ENCODE measurements around the gene CHRNG.

CHRNG gene

GRCh38 chr2:232522623-232523401 is 16.7 kb upstream of the CHRNG start:
- Histone ChIP-seq H3K36me3 (ENCODE audit: control insufficient read depth, low read length) (no peaks in the 10 kb centered on the region), H3K27me3 (ENCODE audit: control insufficient read depth, low read length) (peaks cover 24% of the 10 kb centered on the region), H3K79me2 (ENCODE audit: control insufficient read depth, low read length) (no peaks in the 10 kb centered on the region), H3K4me3 (ENCODE audit: low read length) (peak overlapping the region; percentile 14; the same call in 1 of the 2 replicates), H3K9me2 (replicated peaks; ENCODE audit: control insufficient read depth, low read length) (no peaks in the 10 kb centered on the region), H3K4me1 (ENCODE audit: control insufficient read depth, low read length) (peaks cover 23% of the 10 kb centered on the region), H4K20me1 (ENCODE audit: control insufficient read depth, insufficient read depth, low read depth, low read length) (no peaks in the 10 kb centered on the region), H3K9me3 (ENCODE audit: control insufficient read depth, insufficient read depth, low read length) (no peaks in the 10 kb centered on the region), H3K27ac (ENCODE audit: low read depth, low read length) (no peak overlapping the region), H3K4me2 (ENCODE audit: low read length) (peak overlapping the region; percentile 62), H3F3A (ENCODE audit: control insufficient read depth, insufficient read depth) (no peaks in the 10 kb centered on the region)
- TF ChIP-seq CTCF (IDR thresholded peaks at IDR 0.05; ENCODE audit: low read depth, low read length, poor library complexity, severe bottlenecking) (no peak), EZH2phosphoT487 (IDR thresholded peaks at IDR 0.05; ENCODE audit: borderline replicate concordance, low read length) (no peak)

GRCh38 chr2:232523402-232523681 is 16.1 kb upstream of the CHRNG start:
- no peak; the same call in 1 of the 2 replicates for TF ChIP-seq EZH2phosphoT487 (IDR thresholded peaks at IDR 0.05; ENCODE audit: borderline replicate concordance, low read length)
- TF ChIP-seq CTCF (IDR thresholded peaks at IDR 0.05; ENCODE audit: low read depth, low read length, poor library complexity, severe bottlenecking), result no peak
- H3K4me3 ChIP-seq (ENCODE audit: low read length), result peak overlapping the region; percentile 58; the same call in 1 of the 2 replicates

GRCh38 chr2:232523682-232524597 is 15.6 kb upstream of the CHRNG start:
- Histone ChIP-seq H3K27ac (ENCODE audit: low read depth, low read length) (no peak overlapping the region), H3K79me2 (ENCODE audit: control insufficient read depth, low read length) (no peaks in the 10 kb centered on the region), H3K9me2 (replicated peaks; ENCODE audit: control insufficient read depth, low read length) (no peaks in the 10 kb centered on the region), H3K9me3 (ENCODE audit: control insufficient read depth, insufficient read depth, low read length) (no peaks in the 10 kb centered on the region), H4K20me1 (ENCODE audit: control insufficient read depth, insufficient read depth, low read depth, low read length) (no peaks in the 10 kb centered on the region), H3K4me2 (ENCODE audit: low read length) (peak overlapping the region; percentile 62), H3K4me3 (ENCODE audit: low read length) (peak overlapping the region; percentile 58), H3K4me1 (ENCODE audit: control insufficient read depth, low read length) (peaks cover 29% of the 10 kb centered on the region), H3K36me3 (ENCODE audit: control insufficient read depth, low read length) (no peaks in the 10 kb centered on the region), H3F3A (ENCODE audit: control insufficient read depth, insufficient read depth) (no peaks in the 10 kb centered on the region), H3K27me3 (ENCODE audit: control insufficient read depth, low read length) (peaks cover 24% of the 10 kb centered on the region)
- TF ChIP-seq CTCF (IDR thresholded peaks at IDR 0.05; ENCODE audit: low read depth, low read length, poor library complexity, severe bottlenecking) (peak; percentile 73), EZH2phosphoT487 (IDR thresholded peaks at IDR 0.05; ENCODE audit: borderline replicate concordance, low read length) (0 out of 2 replicates have a peak, but pooled peaks have one; percentile 37)

More at GRCh38 chr2:232523402-232523681, 16.1 kb upstream of the CHRNG start:
- H3K9me3 ChIP-seq (ENCODE audit: control insufficient read depth, insufficient read depth, low read length), result no peaks in the 10 kb centered on the region
- H3K79me2 ChIP-seq (ENCODE audit: control insufficient read depth, low read length), result no peaks in the 10 kb centered on the region
- no peaks in the 10 kb centered on the region for H3K36me3 ChIP-seq (ENCODE audit: control insufficient read depth, low read length)
- no peaks in the 10 kb centered on the region for H4K20me1 ChIP-seq (ENCODE audit: control insufficient read depth, insufficient read depth, low read depth, low read length)
- no peaks in the 10 kb centered on the region for H3F3A ChIP-seq (ENCODE audit: control insufficient read depth, insufficient read depth)
- H3K4me1 ChIP-seq (ENCODE audit: control insufficient read depth, low read length), result peaks cover 23% of the 10 kb centered on the region
- peaks cover 24% of the 10 kb centered on the region for H3K27me3 ChIP-seq (ENCODE audit: control insufficient read depth, low read length)
- no peak overlapping the region for H3K27ac ChIP-seq (ENCODE audit: low read depth, low read length)
- H3K4me2 ChIP-seq (ENCODE audit: low read length), result peak overlapping the region; percentile 62
- H3K9me2 ChIP-seq (replicated peaks; ENCODE audit: control insufficient read depth, low read length), result no peaks in the 10 kb centered on the region
